Occipital lobe (tissue), 2 donors: Measurements from ENCODE around the gene FAM72D. TPM values are rescaled to one million over a fixed set of nuclear protein-coding genes. Genes with fewer than 3 reads are reported as not detected.
"Not testable (repeated sequence)": the region's sequence is repeated elsewhere in the genome, so short reads cannot be mapped to it uniquely, and the experiment has no call there.

Experiments
- DNase-seq: peaks from one replicate; lab custom pipeline; 2025; lab: John Stamatoyannopoulos, UW
- total RNA-seq: library from RNA; depleted of rRNA; stranded (reverse); fragments of >200 nt; gene quantifications from one replicate; pipeline ENCODE4 v1.2.3, GENCODE V29; 2014

FAM72D gene
- total RNA-seq = 1.1 TPM

DNA sequence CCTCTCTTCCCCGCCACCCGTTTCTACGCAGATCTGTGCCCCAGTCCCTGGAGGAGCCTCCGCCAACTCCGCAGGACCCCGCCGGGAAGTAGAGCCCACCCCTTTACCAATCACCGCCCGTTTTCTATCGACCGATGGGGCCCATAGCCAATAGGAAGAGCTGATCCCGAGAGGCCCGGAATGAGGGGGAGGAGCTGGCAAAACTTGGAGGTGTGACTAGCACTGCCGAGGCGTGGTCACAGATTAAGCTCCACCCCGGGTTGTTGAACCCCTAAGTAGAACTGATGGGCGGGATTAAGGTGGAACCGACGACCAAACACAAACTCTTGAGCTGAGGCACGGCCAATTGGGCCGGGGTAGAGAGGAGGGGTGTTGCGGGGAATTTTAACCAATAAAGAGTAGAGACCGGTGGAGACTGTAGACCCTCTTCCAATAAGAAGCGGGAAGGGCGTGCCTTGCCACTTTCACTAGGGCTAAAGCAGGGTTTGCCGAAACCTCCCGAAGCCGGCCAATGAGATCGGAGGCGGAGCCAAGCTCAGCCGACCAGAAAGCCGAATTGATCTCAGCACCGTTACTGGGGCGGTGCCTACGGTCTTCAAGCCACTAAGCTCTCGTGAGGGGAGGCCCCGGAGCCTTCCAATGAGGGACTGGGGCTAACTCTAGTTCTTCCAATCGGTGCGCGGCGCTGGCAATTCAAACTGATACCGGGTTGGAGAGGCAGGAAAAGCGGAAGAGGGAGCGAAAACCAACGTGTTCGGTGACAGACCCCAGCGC lies at the start of gene FAM72D, which contains the start of gene SRGAP2B:
TSS of gene FAM72D (plus strand) at position 691 of the 774 bp plus-strand sequence. CDS start 874 bp downstream, outside the sequence.
TSS of gene SRGAP2B (minus strand) at position 45 of the 774 bp plus-strand sequence. CDS start 2,427 bp downstream, outside the sequence.
- DNase-seq = not testable (repeated sequence)

DNA sequence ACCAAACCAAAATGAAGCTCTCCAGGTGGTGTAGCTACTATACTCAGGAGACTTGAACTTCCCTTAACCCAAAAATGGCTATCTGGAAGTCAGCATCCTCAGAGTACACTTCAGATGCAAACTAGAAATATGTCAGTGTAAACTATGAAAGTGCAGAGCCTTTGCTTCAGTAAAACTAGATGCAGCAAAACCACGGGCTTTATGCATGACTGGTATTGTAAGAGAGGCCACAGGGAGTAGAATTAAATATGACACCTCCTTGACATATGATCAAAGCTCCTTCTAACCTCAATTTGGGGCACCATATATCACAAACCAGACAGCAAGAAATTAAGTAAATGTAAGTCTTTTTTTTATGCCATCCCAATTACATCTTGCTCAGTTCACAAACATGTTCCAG lies 48.2 kb upstream of the FAM72D start:
- not testable (repeated sequence) for DNase-seq

GRCh38 chr1:145048181-145048856 lies 47.5 kb upstream of the FAM72D start:
- not testable (repeated sequence) for DNase-seq

GRCh38 chr1:145052019-145052776 lies 43.6 kb upstream of the FAM72D start:
- not testable (repeated sequence) for DNase-seq

DNA sequence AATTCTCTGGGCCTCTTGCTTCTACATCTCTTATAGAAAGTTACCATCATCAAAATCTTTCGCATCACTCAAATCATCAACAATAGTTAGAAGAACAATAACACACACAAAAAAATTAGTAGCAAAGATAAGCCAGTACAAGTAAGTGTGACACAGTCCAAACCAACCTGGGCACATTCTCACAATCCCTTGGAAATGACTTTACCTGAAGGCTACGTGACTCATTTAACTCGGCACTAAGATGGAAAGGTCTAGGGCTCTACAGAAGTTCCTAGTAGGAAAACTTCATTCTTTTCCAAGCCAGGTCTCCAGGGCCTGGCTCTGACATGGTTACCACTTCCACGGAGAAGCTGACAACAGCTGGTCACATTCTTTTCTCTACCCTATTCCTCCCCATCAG lies 42.3 kb upstream of the FAM72D start:
- DNase-seq = not testable (repeated sequence)

GRCh38 chr1:145055217-145055760 lies 40.5 kb upstream of the FAM72D start:
- DNase-seq = not testable (repeated sequence)

DNA sequence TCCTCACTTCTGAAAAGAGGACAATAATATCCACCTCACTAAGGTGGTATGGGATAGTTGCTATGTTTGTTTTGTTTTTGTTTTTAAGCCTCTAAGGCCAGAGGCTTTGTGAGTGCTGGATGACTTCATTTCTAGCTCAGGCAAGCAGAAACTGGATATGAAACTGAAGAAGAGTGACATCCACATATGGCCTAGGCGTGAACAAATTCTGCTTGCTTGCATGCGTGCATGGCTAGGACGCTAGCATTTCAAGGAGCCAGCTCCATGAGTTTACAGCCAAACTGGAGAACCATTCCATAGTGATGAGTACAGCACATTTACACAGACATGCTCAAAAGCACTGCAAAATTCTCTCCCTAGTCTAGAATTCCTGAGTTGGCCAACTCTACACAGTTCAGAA lies 37.6 kb upstream of the FAM72D start:
- DNase-seq = not testable (repeated sequence)

- not testable (repeated sequence) for DNase-seq
Measured at GRCh38 chr1:145063285-145063684, 32.5 kb upstream of the FAM72D start.

GRCh38 chr1:145063941-145064648 lies 31.7 kb upstream of the FAM72D start:
- DNase-seq = not testable (repeated sequence)

- not testable (repeated sequence) for DNase-seq
Measured at GRCh38 chr1:145065194-145065826, 30.5 kb upstream of the FAM72D start.

GRCh38 chr1:145066486-145066885 lies 29.3 kb upstream of the FAM72D start:
- DNase-seq = not testable (repeated sequence)

DNA sequence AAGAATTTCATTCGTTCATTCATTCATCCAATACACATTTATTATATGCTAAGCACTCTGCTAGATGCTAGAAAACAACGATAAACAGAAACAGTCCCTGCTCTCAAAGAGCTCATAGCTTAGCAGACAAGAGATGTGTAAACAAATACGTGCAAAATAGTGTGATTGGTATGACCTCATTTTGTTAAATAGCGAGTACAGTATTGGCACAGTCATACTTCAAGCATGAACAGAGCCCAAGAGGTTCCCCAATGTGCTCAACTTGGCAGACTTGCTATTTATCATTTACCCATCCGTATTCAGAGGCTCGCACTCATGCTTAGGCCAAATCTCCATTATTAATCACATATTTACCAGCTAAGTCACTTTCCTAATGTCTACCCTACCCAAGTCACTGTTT lies 24.2 kb upstream of the FAM72D start:
- DNase-seq = not testable (repeated sequence)

GRCh38 chr1:145074021-145074559 lies 21.7 kb upstream of the FAM72D start:
- not testable (repeated sequence) for DNase-seq

- DNase-seq = not testable (repeated sequence)
Measured at GRCh38 chr1:145076877-145077276, 18.9 kb upstream of the FAM72D start.

DNA sequence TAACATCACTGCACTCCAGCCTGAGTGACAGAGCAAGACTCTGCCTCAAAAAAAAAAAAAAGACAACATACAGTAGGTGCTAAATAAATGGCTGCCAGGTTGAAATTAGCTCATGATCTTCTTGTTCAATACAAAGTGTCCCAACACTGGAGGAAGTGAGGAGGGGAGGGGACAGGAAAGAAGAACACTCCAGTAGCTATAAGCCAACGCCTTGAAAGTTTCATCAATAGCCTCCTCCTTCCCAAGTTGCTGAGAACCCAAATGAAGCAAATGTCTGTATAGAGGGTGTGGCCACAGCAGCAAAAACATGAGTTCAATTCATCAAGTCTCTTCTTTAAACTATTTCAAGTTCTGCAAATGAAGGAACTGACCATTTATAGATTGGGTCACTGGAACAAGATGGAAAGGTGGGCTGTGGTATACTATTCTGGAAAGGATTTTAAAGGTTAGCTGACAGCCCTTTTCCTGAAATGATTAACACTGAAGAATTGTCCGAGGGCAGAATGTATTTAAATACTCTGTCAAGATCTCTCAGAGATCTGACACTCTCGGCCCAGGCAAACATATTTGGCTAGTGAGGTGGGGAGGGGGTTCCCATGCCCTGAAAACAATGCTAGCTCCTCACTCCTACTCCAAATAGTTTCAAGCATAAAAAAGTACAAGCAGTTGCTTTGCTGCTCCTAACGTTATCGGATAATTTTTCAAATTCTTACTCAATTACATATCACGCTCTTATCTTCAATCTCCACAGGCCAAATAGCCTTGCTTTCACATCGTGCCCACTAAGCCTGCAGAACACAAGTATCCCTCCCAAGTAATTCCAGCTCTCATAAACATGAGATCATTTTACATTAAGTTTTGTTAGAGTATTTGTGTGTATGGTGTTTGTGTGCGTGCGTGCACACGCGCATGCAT lies 17.6 kb upstream of the FAM72D start:
- not testable (repeated sequence) for DNase-seq

DNA sequence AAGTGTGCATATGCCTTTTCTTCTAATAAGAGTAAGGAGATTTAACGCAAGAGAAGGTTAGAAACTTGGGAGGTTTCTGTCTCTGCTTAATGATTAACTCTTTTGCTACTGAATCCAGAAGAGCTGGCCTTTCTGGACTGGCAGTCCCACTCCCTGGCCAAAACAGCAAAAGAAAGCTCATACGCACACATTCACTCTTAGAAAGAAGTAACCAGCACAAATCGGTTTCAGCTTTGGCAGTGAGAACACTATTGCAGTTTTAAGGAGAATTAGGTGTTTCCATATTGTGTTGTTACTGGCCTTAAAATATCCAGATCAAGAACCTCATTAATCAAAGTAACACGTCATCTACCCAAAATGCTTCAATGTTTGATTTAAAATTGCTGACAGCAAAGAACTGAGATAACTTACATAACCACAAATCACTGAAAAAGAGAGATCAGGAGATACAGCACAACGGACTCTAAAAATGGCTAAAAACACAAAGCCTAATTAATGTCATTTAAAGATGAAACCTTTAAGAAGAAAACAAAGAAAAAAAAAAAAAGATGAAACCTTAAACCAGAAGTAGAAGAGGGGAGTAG lies 16.9 kb upstream of the FAM72D start:
- DNase-seq = not testable (repeated sequence)

DNA sequence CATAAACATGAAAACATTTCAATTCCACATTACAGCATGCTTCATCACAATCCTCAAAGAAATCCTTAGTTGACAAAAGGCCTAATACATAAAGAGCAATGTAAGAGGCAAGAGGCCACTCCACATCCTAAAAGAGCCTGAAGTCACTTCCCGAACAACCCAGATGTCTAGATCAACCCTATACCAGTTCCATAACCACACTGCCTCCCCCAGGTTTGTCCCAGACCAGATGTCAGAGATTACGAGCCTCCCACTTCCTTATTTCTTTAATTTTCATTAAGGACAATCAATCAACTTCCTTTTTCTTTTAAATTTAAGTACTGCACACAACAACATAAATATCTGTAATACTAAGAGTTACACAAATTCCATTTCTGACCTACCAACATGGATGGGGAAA lies 16.0 kb upstream of the FAM72D start:
- DNase-seq = not testable (repeated sequence)

DNA sequence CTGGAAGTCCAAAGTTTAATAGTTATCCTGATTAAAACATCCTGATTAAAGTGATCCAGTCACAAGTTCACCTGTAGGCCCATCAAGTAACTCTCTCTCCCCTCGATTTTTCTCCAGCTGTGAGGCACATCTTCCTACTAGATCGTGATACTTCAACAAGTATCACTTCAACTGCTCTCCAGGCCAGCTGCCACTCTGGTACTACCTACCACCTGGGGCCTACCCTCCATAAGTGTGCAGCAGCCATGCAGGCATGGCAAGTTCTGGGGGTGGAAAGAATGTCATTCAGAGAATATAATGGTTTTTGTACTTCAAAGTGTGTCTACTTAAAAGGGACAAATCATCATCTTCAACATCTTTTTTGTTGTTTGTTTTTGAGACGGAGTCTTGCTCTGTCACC lies 15.6 kb upstream of the FAM72D start:
- not testable (repeated sequence) for DNase-seq
